SH-SY5Y (cell line): ENCODE data around the gene TMEM101.

Experiments
- GATA2 ChIP-seq: IDR thresholded peaks from 2 replicates; pipeline ENCODE4 v1.6.1; 2011; ENCODE audit warnings: mild to moderate bottlenecking, low read depth, low read length
- GATA3 ChIP-seq: IDR thresholded peaks from 2 replicates; pipeline ENCODE4 v1.6.1; 2011; ENCODE audit warnings: low read depth, mild to moderate bottlenecking, low read length, moderate library complexity

- no peak for TF ChIP-seq GATA2
- TF ChIP-seq GATA3: no peak
Measured at GRCh38 chr17:44033861-44034408, 19.2 kb upstream of the TMEM101 start.
